Gastrocnemius medialis (tissue), 4 donors: Measurements from ENCODE around the gene MPHOSPH9. TPM values are rescaled to one million over a fixed set of nuclear protein-coding genes. Genes with fewer than 3 reads are reported as not detected.

ENCODE experiments used
- ATAC-seq, 2 donors: fragments of 150-250 bp; one replicate each; pipeline ENCODE4 v1.9.1; 2016
- DNase-seq, 2 donors: peaks; one replicate each; pipeline ENCODE4 v3.0.0-alpha.2; 2019
- H3K27ac ChIP-seq, 4 donors: fragments of 200-600 bp; sonication (generic); 1 replicate in 1 of 4; 2 replicates in 3 of 4; pipeline ENCODE4 v1.5.1; 2016 to 2018; ENCODE audit warnings: mild to moderate bottlenecking in 2 of 4, moderate library complexity in 1 of 4
- H3K27me3 ChIP-seq, 3 donors: fragments of 200-600 bp; sonication (generic) in 2 of 3; 1 replicate in 1 of 3; 2 replicates in 2 of 3; pipeline versions ENCODE4 v1.5.1 to v1.6.0; 2016 to 2019; ENCODE audit warnings: mild to moderate bottlenecking in 1 of 3, moderate library complexity in 1 of 3
- H3K36me3 ChIP-seq, 2 donors: fragments of 200-600 bp; sonication (generic) in 1 of 2; one replicate each; pipeline ENCODE4 v1.5.1; 2017 to 2018
- H3K4me1 ChIP-seq, 2 donors: fragments of 200-600 bp; sonication (generic) in 1 of 2; one replicate each; pipeline ENCODE4 v1.5.1; 2016 to 2017; ENCODE audit warnings: mild to moderate bottlenecking in 2 of 2
- H3K4me3 ChIP-seq, 4 donors: fragments of 200-600 bp; sonication (generic) in 3 of 4; 1 replicate in 1 of 4; 2 replicates in 3 of 4; pipeline ENCODE4 v1.5.1; 2016 to 2019; ENCODE audit warnings: mild to moderate bottlenecking in 2 of 4
- H3K9me3 ChIP-seq, 3 donors: fragments of 200-600 bp; sonication (generic) in 2 of 3; 1 replicate in 1 of 3; 2 replicates in 2 of 3; pipeline ENCODE4 v1.5.1; 2016 to 2019
- CTCF ChIP-seq, 5 experiments: fragments of 450-650 bp in 3 of 5; fragments of 200-600 bp in 2 of 5; sonication (generic) in 2 of 5; IDR thresholded peaks in 4 of 5; conservative IDR thresholded peaks in 1 of 5; 1 replicate in 4 of 5; 2 replicates in 1 of 5; pipeline ENCODE4 v1.5.1; 2016 to 2019; ENCODE audit warnings: antibody characterized with exemption in 5 of 5, mild to moderate bottlenecking in 3 of 5, moderate library complexity in 3 of 5
- POLR2A ChIP-seq, 2 donors: fragments of 450-650 bp; IDR thresholded peaks; one replicate each; pipeline ENCODE4 v1.6.1; 2017; ENCODE audit warnings: antibody characterized with exemption in 2 of 2, mild to moderate bottlenecking in 2 of 2, moderate library complexity in 2 of 2
- in situ Hi-C, 4 donors: fragments of 200-750 bp; cut with MboI; loops; one replicate each; pipeline versions ENCODE4 v1.15.0 to v1.8.0; 2017; ENCODE audit warnings: low sequenced_read_pairs in 4 of 4
- intact Hi-C: fragments of 100-400 bp; cut with DNase I; formaldehyde crosslinking; loops from one replicate; pipeline ENCODE4 v1.15.1; 2023; ENCODE audit warnings: low total_unique reads
- total RNA-seq, 4 donors: library from RNA; depleted of rRNA; stranded (reverse); fragments of >200 nt; gene quantifications; one replicate each; pipeline versions ENCODE4 v1.1.0 to v1.2.3, GENCODE V29; 2016

Gene MPHOSPH9
- total RNA-seq, 4 donors from 2014 or later = 8.5 to 35.4 (median 12.7) TPM

GRCh38 chr12:123278101-123278627 is 45.2 kb upstream of the MPHOSPH9 start:
- H3K27ac ChIP-seq = peak overlapping the region in 1 of 4 donors; percentile 49

GRCh38 chr12:123273166-123273565 is 40.2 kb upstream of the MPHOSPH9 start:
- TF ChIP-seq POLR2A (IDR thresholded peaks at IDR 0.05) (no peak), CTCF (IDR thresholded peaks at IDR 0.05 in 4 of 5, conservative IDR thresholded peaks at IDR 0.05 in 1 of 5) (no peak)
- Histone ChIP-seq H3K4me3 (no peak overlapping the region), H3K27me3 (no peaks in the 10 kb centered on the region), H3K27ac (no peak overlapping the region), H3K9me3 (no peaks in the 10 kb centered on the region), H3K36me3 (no peaks in the 10 kb centered on the region), H3K4me1 (peaks cover 22 to 29% of the 10 kb centered on the region in 2 donors)
- in situ Hi-C loops (no loop called here), intact Hi-C loops (no loop called here)
- no peak for DNase-seq
- ATAC-seq = no peak

More at GRCh38 chr12:123278101-123278627, 45.2 kb upstream of the MPHOSPH9 start:
- DNase-seq (no peak), ATAC-seq (no peak)
- Histone ChIP-seq H3K4me1 (no peaks in the 10 kb centered on the region), H3K36me3 (no peaks in the 10 kb centered on the region), H3K9me3 (no peaks in the 10 kb centered on the region), H3K4me3 (no peak overlapping the region), H3K27me3 (no peaks in the 10 kb centered on the region)
- no peak for TF ChIP-seq POLR2A (IDR thresholded peaks at IDR 0.05)
- TF ChIP-seq CTCF (IDR thresholded peaks at IDR 0.05 in 4 of 5, conservative IDR thresholded peaks at IDR 0.05 in 1 of 5) = no peak
- in situ Hi-C loops (no loop called here), intact Hi-C loops (no loop called here)

GRCh38 chr12:123271001-123271668 is 38.2 kb upstream of the MPHOSPH9 start:
- peaks cover 30 to 36% of the 10 kb centered on the region in 2 donors for H3K4me1 ChIP-seq
- TF ChIP-seq CTCF (IDR thresholded peaks at IDR 0.05 in 4 of 5, conservative IDR thresholded peaks at IDR 0.05 in 1 of 5) (peak in 4 of 5 experiments; percentile 69 to 80 (median 78)), POLR2A (IDR thresholded peaks at IDR 0.05) (no peak)
- in situ Hi-C loops = no loop called here
- H3K4me3 ChIP-seq = peak overlapping the region; percentile 60 to 71 (median 68)
- intact Hi-C loops = loop anchor here (2.0 kb wide), 1 partner anchor 38 kb away; the partner anchor contains the start of genes MPHOSPH9 and MTRFR
- DNase-seq (peak; percentile 56 to 65), ATAC-seq (peak; percentile 77 to 85)
- no peaks in the 10 kb centered on the region for H3K36me3 ChIP-seq
- H3K9me3 ChIP-seq = no peaks in the 10 kb centered on the region
- H3K27me3 ChIP-seq = no peaks in the 10 kb centered on the region
- H3K27ac ChIP-seq = peak overlapping the region; percentile 44 to 78 (median 52)

- H3K9me3 ChIP-seq = no peaks in the 10 kb centered on the region
- H3K36me3 ChIP-seq = no peaks in the 10 kb centered on the region
- no peak for DNase-seq
- H3K27ac ChIP-seq = peak overlapping the region; percentile 52 to 69 (median 62)
- peaks cover 30 to 36% of the 10 kb centered on the region in 2 donors for H3K4me1 ChIP-seq
- in situ Hi-C loops (no loop called here), intact Hi-C loops (loop anchor here (2.0 kb wide), 1 partner anchor 38 kb away; the partner anchor contains the start of genes MPHOSPH9 and MTRFR)
- peak overlapping the region; percentile 60 to 71 (median 68) for H3K4me3 ChIP-seq
- no peak for TF ChIP-seq CTCF (IDR thresholded peaks at IDR 0.05 in 4 of 5, conservative IDR thresholded peaks at IDR 0.05 in 1 of 5)
- no peak for TF ChIP-seq POLR2A (IDR thresholded peaks at IDR 0.05)
- no peak for ATAC-seq
- H3K27me3 ChIP-seq = no peaks in the 10 kb centered on the region
These were observed 37.5 kb upstream of the MPHOSPH9 start for GRCh38 chr12:123270214-123271000.
